Activated CD4-positive, alpha-beta memory T cell treated with anti-CD3 and anti-CD28 coated beads, Interleukin-2, amount 10 ng/mL, durations not matched to agents 7 days and 5 days (primary cell): Measurements from ENCODE around the gene PRRT1. TPM values are rescaled to one million over a fixed set of nuclear protein-coding genes. Genes with fewer than 3 reads are reported as not detected.
A peak's percentile ranks its signal among the peaks of the same experiment; 100 is the strongest.

Source experiments
- CTCF ChIA-PET: fragments of 350-600 bp; sonication (Branson Sonifier 250); formaldehyde crosslinking; loops from one replicate; lab custom pipeline; 2021; ENCODE audit warnings: antibody characterized with exemption, inconsistent platforms; lab: Charles Lee
- POLR2A ChIA-PET: fragments of 350-600 bp; sonication (Branson Sonifier 250); formaldehyde crosslinking; loops from one replicate; lab custom pipeline; 2021; ENCODE audit warnings: antibody characterized with exemption; lab: Charles Lee
- DNase-seq: peaks from one replicate; pipeline ENCODE4 v3.0.0-alpha.2; 2020
- H3K27ac Mint-ChIP-seq: one replicate; pipeline ENCODE4 v1.8.0; 2021; ENCODE audit warnings: mild to moderate bottlenecking, mixed read lengths
- H3K27me3 Mint-ChIP-seq: one replicate; pipeline ENCODE4 v1.8.0; 2021; ENCODE audit warnings: mixed read lengths
- H3K36me3 Mint-ChIP-seq: one replicate; pipeline ENCODE4 v1.8.0; 2021; ENCODE audit warnings: low read depth, mixed read lengths
- H3K4me1 Mint-ChIP-seq: one replicate; pipeline ENCODE4 v1.8.0; 2021; ENCODE audit warnings: mixed read lengths
- H3K4me3 Mint-ChIP-seq: one replicate; pipeline ENCODE4 v1.8.0; 2021; ENCODE audit warnings: mild to moderate bottlenecking, mixed read lengths
- H3K9me3 Mint-ChIP-seq: one replicate; pipeline ENCODE4 v1.8.0; 2021; ENCODE audit warnings: mixed read lengths
- total RNA-seq, 2 experiments: library from RNA; stranded (reverse); gene quantifications; one replicate each; pipeline ENCODE4 v1.2.3, GENCODE V29; 2021

The PRRT1 gene
- total RNA-seq, 2 experiments from 2014 or later = 0.13 to 0.28 TPM

DNA sequence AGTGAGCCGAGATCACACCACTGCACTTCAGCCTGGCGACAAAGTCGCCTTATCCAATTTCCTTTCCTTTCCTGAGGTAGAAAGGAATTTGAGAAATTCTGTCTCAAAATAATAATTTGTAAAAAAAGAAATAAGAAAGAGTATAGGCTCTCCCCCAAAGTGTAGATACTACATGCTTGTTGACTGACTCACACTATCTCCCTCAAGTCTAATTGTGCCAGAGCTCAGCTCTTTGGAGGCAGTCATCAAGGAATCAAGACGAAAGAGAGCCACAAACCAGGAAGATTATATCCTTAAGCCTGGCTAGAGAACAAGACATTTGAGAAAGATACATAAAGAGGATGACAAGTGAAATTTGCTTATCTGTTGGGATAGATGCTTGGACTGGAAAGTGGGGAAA lies 18.0 kb downstream of the PRRT1 start:
- no peaks in the 10 kb centered on the region for H3K36me3 Mint-ChIP-seq
- H3K4me1 Mint-ChIP-seq = peaks cover 17% of the 10 kb centered on the region
- POLR2A ChIA-PET = no interaction called here
- no peak overlapping the region for H3K4me3 Mint-ChIP-seq
- CTCF ChIA-PET = no interaction called here
- no peak for DNase-seq
- no peak overlapping the region for H3K27ac Mint-ChIP-seq
- H3K27me3 Mint-ChIP-seq = peaks cover 16% of the 10 kb centered on the region
- H3K9me3 Mint-ChIP-seq = no peaks in the 10 kb centered on the region

GRCh38 chr6:32132110-32132509 lies 19.6 kb downstream of the PRRT1 start:
- no peak for DNase-seq
- peak overlapping the region; percentile 30 for H3K4me3 Mint-ChIP-seq
- no peaks in the 10 kb centered on the region for H3K9me3 Mint-ChIP-seq
- H3K27me3 Mint-ChIP-seq = peaks cover 16% of the 10 kb centered on the region
- peaks cover 6% of the 10 kb centered on the region for H3K36me3 Mint-ChIP-seq
- peaks cover 26% of the 10 kb centered on the region for H3K4me1 Mint-ChIP-seq
- POLR2A ChIA-PET = no interaction called here
- CTCF ChIA-PET = interaction anchor here (1.6 to 2.6 kb wide), 2 partner anchors 14 to 17 kb away, joined by 3 to 12 read pairs; no protein-coding TSS in a partner anchor
- H3K27ac Mint-ChIP-seq = no peak overlapping the region

- Mint-ChIP-seq H3K4me1 (peaks cover 33% of the 10 kb centered on the region), H3K4me3 (no peak overlapping the region), H3K36me3 (peaks cover 12% of the 10 kb centered on the region), H3K9me3 (no peaks in the 10 kb centered on the region), H3K27me3 (peaks cover 16% of the 10 kb centered on the region), H3K27ac (no peak overlapping the region)
- POLR2A ChIA-PET = interaction anchor here (1.5 kb wide), 1 partner anchor 64 kb away, joined by 4 read pairs; no protein-coding TSS in a partner anchor
- no peak for DNase-seq
- CTCF ChIA-PET = interaction anchor here (1.6 to 2.6 kb wide), 2 partner anchors 13 to 17 kb away, joined by 3 to 12 read pairs; no protein-coding TSS in a partner anchor
These were observed 20.2 kb downstream of the PRRT1 start for GRCh38 chr6:32131439-32131948.

- H3K4me3 Mint-ChIP-seq = peak overlapping the region; percentile 87
- DNase-seq = no peak
- CTCF ChIA-PET = interaction anchor here (1.0 to 2.9 kb wide), 5 partner anchors 11 to 66 kb away, joined by 3 to 21 read pairs (median 9); no protein-coding TSS in a partner anchor
- POLR2A ChIA-PET = interaction anchor here (1.2 to 3.6 kb wide), 13 partner anchors 8 to 724 kb away, joined by 3 to 31 read pairs (median 5); partner anchors contain the start of genes AGPAT1, DXO, EHMT2 and GPANK1
- peaks cover 22% of the 10 kb centered on the region for H3K36me3 Mint-ChIP-seq
- H3K27ac Mint-ChIP-seq = peak overlapping the region; percentile 92
- peaks cover 9% of the 10 kb centered on the region for H3K27me3 Mint-ChIP-seq
- peaks cover 41% of the 10 kb centered on the region for H3K4me1 Mint-ChIP-seq
- H3K9me3 Mint-ChIP-seq = no peaks in the 10 kb centered on the region
These were observed 22.2 kb downstream of the PRRT1 start for GRCh38 chr6:32129297-32130088.

- DNase-seq = peak; percentile 23
- CTCF ChIA-PET = interaction anchor here (0.6 to 2.9 kb wide), 5 partner anchors 10 to 710 kb away, joined by 3 to 21 read pairs (median 9); partner anchors contain the start of gene TAP2
- POLR2A ChIA-PET = interaction anchor here (0.6 to 3.6 kb wide), 22 partner anchors 10 to 843 kb away, joined by 3 to 31 read pairs (median 6); partner anchors contain the start of genes AGPAT1, DXO, EHMT2 and GPANK1
- peaks cover 28% of the 10 kb centered on the region for H3K36me3 Mint-ChIP-seq
- H3K27me3 Mint-ChIP-seq = peaks cover 6% of the 10 kb centered on the region
- H3K9me3 Mint-ChIP-seq = no peaks in the 10 kb centered on the region
- peak overlapping the region; percentile 92 for H3K27ac Mint-ChIP-seq
- H3K4me1 Mint-ChIP-seq = peaks cover 45% of the 10 kb centered on the region
- peak overlapping the region; percentile 92 for H3K4me3 Mint-ChIP-seq
These were observed 22.9 kb downstream of the PRRT1 start for GRCh38 chr6:32128751-32129296.

GRCh38 chr6:32127717-32128592 lies 23.8 kb downstream of the PRRT1 start, which contains the start of gene ATF6B:
Gene ATF6B, minus strand, starts transcription at chr6:32128246. Its CDS starts 39 bp downstream, at chr6:32128207.
- H3K9me3 Mint-ChIP-seq = no peaks in the 10 kb centered on the region
- POLR2A ChIA-PET = interaction anchor here (0.6 to 3.6 kb wide), 20 partner anchors 9 to 844 kb away, joined by 3 to 31 read pairs (median 6); partner anchors contain the start of genes AGPAT1, DXO, EHMT2 and GPSM3
- peak; percentile 98 for DNase-seq

GRCh38 chr6:32127409-32127716 lies 24.4 kb downstream of the PRRT1 start:
- no peak for DNase-seq
- ChIA-PET POLR2A (interaction anchor here (1.0 to 3.6 kb wide), 11 partner anchors 9 to 845 kb away, joined by 3 to 31 read pairs (median 7); partner anchors contain the start of genes AGPAT1, GPSM3, PBX2 and RNF5), CTCF (interaction anchor here (1.5 to 2.9 kb wide), 3 partner anchors 9 to 711 kb away, joined by 3 to 21 read pairs (median 20); partner anchors contain the start of gene TAP2)
- Mint-ChIP-seq H3K4me1 (peaks cover 48% of the 10 kb centered on the region), H3K9me3 (no peaks in the 10 kb centered on the region), H3K27ac (peak overlapping the region; percentile 92), H3K27me3 (peaks cover 3% of the 10 kb centered on the region), H3K4me3 (peak overlapping the region; percentile 92), H3K36me3 (peaks cover 35% of the 10 kb centered on the region)

More at GRCh38 chr6:32127717-32128592, 23.8 kb downstream of the PRRT1 start, which contains the start of gene ATF6B:
- H3K4me1 Mint-ChIP-seq = peaks cover 48% of the 10 kb centered on the region
- peaks cover 33% of the 10 kb centered on the region for H3K36me3 Mint-ChIP-seq
- H3K27ac Mint-ChIP-seq = peak within 1 kb of the TSS; percentile 92
- CTCF ChIA-PET = interaction anchor here (0.6 to 2.9 kb wide), 4 partner anchors 10 to 711 kb away, joined by 3 to 21 read pairs (median 12); partner anchors contain the start of gene TAP2
- H3K27me3 Mint-ChIP-seq = peaks cover 4% of the 10 kb centered on the region
- H3K4me3 Mint-ChIP-seq = peak within 1 kb of the TSS; percentile 92

- no peak for DNase-seq
- Mint-ChIP-seq H3K4me3 (peak overlapping the region; percentile 92), H3K27ac (peak overlapping the region; percentile 92), H3K4me1 (peaks cover 48% of the 10 kb centered on the region), H3K27me3 (no peaks in the 10 kb centered on the region), H3K36me3 (peaks cover 39% of the 10 kb centered on the region), H3K9me3 (no peaks in the 10 kb centered on the region)
- ChIA-PET POLR2A (interaction anchor here (1.0 to 3.6 kb wide), 8 partner anchors 8 to 845 kb away, joined by 3 to 31 read pairs (median 8); partner anchors contain the start of genes AGPAT1, GPSM3 and RNF5), CTCF (interaction anchor here (0.6 to 2.9 kb wide), 3 partner anchors 8 to 80 kb away, joined by 3 to 21 read pairs (median 20); no protein-coding TSS in a partner anchor)
These were observed 24.9 kb downstream of the PRRT1 start for GRCh38 chr6:32126880-32127279.

DNA sequence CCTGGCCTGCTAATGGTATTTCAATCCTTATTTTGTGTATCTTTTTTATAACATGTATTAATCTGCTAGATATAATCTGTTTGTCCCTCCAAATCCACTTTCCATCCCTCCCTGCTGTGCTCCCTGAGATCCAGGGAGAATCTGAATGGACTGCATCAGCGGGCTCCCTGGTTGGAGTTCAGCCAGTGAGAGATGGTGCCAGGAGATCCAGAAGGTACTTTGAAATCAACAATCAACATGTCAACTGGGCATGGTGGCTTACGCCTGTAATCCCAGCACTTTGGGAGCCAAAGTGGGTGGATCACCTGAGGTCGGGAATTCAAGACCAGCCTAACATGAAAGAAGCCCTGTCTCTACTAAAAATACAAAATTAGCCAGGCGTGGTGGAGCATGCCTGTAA lies 28.1 kb downstream of the PRRT1 start:
- H3K27ac Mint-ChIP-seq = no peak overlapping the region
- DNase-seq = no peak

DNA sequence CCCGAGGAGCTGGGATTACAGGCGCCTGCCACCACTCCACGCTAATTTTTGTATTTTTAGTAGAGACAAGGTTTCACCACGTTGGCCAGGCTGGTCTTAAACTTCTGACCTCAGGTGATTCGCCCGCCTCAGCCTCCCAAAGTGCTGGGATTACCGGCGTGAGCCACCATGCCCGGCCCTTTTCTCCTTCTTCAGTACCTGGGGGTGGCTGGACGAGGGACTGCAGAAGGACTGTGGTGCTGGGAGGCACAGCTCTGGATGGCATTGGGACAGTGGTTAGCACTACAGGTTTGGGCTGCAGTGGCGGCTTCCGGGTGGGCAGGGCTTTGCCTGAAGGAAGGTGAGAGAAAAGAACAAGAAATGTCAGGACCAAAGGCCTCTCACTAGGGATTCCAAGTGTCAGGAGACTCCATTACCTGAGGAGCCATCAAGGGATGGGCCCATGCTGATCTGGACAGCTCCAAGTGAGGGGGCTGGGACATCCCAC lies 31.1 kb downstream of the PRRT1 start:
- Mint-ChIP-seq H3K9me3 (no peaks in the 10 kb centered on the region), H3K4me3 (no peak overlapping the region), H3K27ac (no peak overlapping the region), H3K27me3 (no peaks in the 10 kb centered on the region), H3K4me1 (peaks cover 8% of the 10 kb centered on the region), H3K36me3 (peaks cover 68% of the 10 kb centered on the region)
- ChIA-PET POLR2A (interaction anchor here (1.0 to 1.3 kb wide), 2 partner anchors 9 to 11 kb away, joined by 3 read pairs; partner anchors contain the start of genes FKBPL and TNXB), CTCF (no interaction called here)
- no peak for DNase-seq

More for the DNA sequence above, 28.1 kb downstream of the PRRT1 start:
- Mint-ChIP-seq H3K4me1 (peaks cover 31% of the 10 kb centered on the region), H3K27me3 (no peaks in the 10 kb centered on the region), H3K4me3 (no peak overlapping the region), H3K36me3 (peaks cover 66% of the 10 kb centered on the region), H3K9me3 (no peaks in the 10 kb centered on the region)
- ChIA-PET CTCF (no interaction called here), POLR2A (no interaction called here)
